GM18907 (cell line): Measurements from ENCODE around the gene KCNT2.

Source experiments
- ATAC-seq: cut with Tn5 transposase; IDR thresholded peaks from one replicate; pipeline ENCODE4 v1.9.1; 2021; ENCODE audit warnings: mild to moderate bottlenecking, moderate library complexity; ENCODE audit not compliant: unreplicated experiment

KCNT2 gene

GRCh38 chr1:196454792-196455191, 153.4 kb downstream of the KCNT2 start:
- ATAC-seq = no peak

- ATAC-seq = no peak
Measured at GRCh38 chr1:196451103-196451502, 157.1 kb downstream of the KCNT2 start.

DNA sequence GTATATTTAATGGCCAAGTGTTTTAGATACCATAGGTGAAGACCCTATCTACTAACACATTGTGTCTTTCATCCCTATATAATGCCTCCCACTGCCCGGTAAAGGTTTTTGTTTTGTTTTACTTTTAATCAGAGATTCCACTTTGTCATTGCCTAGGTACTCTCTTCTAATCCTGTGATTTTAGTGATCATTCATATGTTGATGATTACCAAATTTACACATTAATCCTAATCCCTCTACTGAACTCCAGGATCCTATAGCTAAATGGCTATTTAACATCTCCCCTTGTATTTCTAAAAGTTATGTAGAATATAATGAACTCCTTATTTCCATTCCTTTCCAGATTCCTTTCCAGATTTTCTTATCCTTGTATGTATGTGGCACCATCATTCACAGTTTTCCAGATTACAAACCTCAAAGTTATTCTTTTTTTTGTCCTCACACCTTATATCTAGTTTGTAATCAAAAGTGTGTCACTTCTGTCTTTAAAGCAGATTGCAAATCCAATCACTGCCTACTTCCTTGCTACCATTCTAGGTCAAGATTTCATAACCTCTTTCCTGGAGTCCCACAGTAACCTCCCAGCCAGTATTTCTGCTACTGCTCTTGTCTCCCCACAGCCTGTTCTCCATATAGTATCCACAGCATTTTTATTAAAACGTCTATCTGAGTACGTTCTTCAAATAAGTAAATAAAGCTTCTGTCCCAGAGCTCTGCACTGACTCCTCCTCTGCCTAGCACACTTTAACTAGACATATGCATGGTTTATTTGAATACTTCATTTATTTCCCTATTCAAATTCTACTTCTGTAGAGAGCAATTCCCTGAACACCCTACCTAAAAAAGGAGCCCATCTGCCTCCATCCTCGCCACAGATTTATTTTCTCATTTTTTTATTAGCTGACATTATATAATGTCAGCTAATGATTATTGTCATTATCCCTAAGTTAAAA, 157.8 kb downstream of the KCNT2 start:
- no peak for ATAC-seq

- no peak for ATAC-seq
Measured at GRCh38 chr1:196449460-196449859, 158.8 kb downstream of the KCNT2 start.

- ATAC-seq = no peak
Measured at GRCh38 chr1:196445775-196446174, 162.5 kb downstream of the KCNT2 start.

GRCh38 chr1:196444634-196445033, 163.6 kb downstream of the KCNT2 start:
- ATAC-seq = no peak

DNA sequence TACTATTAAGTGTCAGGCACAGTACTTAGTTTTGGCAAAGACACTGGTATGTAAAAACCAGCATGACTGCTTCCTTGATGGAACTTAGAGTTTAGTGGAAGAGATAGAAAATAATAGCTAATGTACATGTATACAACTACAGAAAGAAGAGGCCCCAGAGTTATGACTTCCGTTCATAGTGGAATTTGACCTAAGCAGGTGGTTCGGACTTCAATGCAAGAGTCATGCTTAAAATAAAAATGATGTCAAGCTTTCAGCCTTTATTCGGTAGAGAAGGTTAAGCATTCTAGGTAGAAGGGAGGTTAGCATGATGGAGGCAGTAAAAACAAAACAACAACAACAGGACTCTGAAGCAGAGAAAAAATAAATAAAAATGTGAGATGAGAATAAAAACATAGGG, 165.9 kb downstream of the KCNT2 start:
- ATAC-seq = no peak

GRCh38 chr1:196440711-196441110, 167.5 kb downstream of the KCNT2 start:
- no peak for ATAC-seq

- no peak for ATAC-seq
Measured at GRCh38 chr1:196438329-196438728, 169.9 kb downstream of the KCNT2 start.

DNA sequence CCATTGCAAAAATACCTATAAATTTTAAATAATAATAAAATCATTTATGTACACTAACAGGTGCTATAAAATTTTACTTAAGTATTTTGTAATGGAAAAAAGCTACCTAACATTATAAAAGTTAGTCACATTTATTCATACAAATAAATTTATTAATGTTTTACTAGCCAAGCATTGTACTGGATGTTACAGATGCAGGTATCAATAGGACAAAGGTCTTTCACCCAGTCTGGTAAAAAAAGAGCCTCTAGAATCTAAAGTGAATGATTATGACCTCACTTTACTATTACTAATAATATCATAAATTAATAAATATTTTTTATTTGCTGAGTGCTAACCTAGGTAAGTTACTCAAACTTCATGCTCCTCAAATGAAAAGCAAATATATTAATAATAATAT, 170.6 kb downstream of the KCNT2 start:
- no peak for ATAC-seq

DNA sequence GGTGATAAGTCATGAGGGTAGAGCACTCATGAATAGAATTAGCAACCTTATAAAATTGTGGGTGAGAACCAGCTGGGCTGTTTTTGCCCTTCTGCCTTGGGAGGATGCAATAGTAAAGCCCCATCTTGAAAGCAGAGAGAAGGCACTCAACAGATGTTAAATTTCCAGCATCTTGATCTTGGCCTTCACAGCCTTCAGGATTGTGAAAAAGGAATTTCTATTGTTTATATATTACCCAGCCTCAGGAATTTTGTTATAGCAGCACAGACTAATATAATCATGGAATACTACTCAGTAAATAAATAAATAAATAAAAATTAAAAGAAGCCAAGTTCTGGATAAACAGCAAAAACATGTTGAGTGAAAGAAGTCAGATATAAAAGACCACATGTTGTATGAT, 175.2 kb downstream of the KCNT2 start:
- ATAC-seq = no peak

DNA sequence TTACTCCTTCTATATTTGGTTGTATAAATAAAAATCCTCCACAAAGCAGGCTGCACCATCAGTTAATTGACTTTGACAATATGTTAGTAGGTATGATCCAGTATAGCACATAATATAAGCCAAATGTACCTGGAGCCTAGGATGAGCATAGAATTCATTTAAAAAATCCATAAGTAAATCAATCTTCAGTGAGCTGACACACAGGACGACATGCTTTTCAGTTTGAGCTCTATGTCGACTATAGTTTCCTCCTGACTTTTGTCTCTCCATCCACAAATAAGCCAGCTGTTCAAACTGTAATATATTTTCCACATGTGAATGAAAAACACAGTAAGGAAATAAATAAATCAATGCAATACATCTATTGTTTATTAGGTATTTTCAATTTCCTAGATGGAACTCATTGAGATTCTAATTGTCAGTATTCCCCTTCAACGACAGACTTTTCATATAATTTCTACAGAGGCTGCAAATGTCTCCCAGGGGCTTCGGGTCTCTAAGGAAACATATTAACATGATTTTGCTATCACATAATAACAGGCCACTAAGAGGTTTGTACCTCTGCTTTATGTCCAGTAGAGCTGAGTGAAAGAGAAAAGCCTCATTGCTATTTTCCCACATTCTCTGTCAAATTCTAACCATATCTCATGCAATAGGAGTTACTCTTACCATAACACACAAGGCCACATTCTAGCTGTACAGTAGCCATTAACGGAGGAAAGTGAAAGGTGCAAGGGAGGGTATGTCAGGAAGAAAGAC, 180.1 kb downstream of the KCNT2 start:
- no peak for ATAC-seq

GRCh38 chr1:196425513-196425912, 182.7 kb downstream of the KCNT2 start:
- ATAC-seq = no peak

- ATAC-seq = no peak
Measured at GRCh38 chr1:196423612-196424011, 184.6 kb downstream of the KCNT2 start.

DNA sequence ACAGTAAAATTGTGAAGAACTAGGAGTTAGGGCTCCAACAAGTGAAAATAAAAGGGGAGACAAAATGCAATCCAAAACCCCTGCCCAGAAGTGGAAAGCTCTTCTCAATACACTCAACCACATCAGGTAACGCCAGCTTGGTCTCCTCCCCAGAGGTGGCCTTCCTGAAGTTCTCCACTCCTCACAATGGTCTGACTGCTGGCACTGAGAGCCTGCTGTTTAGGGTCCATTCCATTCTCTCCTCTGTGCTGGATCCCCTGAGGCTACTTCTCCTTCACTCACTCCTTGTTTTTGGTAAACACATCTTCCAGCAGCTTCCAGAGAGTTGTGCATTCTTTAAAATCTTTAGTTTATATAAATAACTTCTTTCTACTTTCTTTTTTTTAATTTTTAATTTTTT, 189.5 kb downstream of the KCNT2 start:
- no peak for ATAC-seq

DNA sequence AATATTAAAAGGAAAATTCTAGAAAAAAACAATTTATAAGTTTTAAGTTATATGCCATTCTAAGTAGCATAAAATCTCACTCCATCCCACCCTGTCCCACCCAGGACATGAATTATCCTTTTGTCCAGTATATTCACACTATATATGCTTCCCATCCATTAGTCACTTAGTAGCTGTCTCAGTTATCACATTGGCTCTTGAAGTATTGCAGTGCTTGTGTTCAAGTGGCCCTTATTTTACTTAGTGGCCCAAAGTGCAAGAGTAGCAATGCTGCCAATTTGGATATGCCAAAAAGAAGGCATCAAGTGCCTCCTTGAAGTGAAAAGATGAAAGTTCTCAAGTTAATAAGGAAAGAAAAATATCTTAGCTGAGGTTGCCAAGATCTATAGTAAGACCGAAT, 192.3 kb downstream of the KCNT2 start:
- no peak for ATAC-seq

DNA sequence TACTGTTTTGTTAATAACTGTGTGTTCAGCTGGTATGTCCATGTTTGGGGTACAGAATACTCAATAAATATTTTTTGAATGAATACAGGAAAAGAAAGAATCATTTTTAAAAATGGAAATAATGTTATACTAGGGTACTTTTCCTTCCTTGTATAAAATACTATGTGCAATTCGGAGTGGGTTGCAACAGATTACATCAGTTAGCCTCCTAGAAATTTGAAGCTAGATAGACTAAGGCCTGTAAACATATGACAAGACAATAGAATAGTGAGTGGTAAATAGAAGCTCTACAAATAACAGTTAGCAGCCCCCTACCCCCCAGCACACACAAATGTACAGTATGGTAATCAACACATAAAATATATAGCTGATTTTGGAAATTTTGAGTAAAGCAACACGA, 195.9 kb downstream of the KCNT2 start:
- no peak for ATAC-seq

DNA sequence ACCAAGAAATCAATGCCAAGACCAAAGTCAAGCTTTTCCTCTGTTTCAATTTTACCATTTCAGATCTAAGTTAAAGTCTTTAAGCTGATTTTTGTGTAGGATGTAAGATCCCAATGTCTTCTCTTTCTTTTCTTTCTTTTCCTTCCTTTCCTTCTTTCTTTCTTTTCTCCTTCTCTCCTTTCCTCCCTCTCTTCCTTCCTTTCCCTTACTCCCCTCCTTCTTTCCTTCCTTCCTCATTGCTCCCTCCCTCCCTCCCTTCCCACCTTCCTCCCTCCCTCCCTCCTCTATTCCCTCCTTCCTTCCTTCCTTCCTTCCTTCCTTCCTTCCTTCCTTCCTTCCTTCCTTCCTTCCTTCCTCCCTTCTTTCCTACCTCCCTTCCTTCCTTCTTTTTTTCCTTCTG, 197.5 kb downstream of the KCNT2 start:
- no peak for ATAC-seq

GRCh38 chr1:196409586-196409985, 198.7 kb downstream of the KCNT2 start:
- ATAC-seq = no peak

DNA sequence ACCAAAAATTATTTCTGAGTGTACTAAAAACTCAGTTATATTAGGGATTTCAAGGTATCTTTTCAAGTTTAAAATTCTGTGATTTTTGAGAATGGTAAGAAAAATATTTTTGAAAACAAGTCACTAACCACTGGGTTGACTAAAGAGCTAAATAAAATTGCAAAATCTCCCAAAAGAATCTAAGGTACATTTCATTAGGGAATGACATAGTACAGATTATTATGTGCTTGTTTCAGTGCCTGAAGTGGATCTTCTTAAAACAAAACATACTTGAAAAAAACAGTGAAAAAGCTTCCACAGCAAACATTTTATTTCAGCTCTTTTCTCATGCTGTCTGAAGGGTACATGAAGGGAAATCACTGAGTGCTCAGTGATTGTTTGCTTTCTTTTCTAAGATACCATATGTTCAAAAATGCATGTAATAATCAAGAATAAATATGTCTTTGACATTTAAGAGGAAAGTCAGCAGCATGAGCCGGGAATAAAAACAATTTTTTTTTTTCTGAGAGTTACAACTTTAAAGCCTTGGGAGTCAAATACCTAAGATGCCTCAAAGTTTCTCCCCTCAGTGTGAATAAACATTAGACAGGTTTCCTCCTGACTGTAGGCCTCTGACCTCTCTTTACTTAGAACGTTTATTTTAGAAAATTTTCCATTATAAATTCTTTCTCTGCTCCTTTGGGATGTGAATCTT, 200.7 kb downstream of the KCNT2 start:
- ATAC-seq = no peak

DNA sequence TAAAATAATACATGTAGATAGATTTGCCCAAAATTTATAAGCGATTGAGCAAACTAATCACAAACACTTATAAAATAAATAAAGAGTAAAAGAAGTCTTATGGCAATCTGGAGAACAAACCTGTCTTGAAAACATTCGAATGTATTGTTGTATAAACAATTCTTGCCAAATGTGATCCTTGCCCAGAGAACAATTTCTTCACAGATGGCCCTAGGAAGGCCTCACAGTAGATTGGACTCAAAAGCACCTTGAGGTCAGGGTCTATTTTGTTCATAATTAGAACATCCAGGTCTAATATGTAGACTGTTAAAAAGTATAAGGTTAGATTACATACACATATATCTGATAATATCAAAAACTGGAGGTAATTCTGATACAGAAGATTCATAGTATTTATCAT, 202.4 kb downstream of the KCNT2 start:
- no peak for ATAC-seq
